ENCODE measurements around the gene KLHL26. TPM values are rescaled to one million over a fixed set of nuclear protein-coding genes. Genes with fewer than 3 reads are reported as not detected.

The KLHL26 gene
- total RNA-seq, 1 experiment from 2014 or later: 3.7 TPM

- Histone ChIP-seq H3K4me2 (ENCODE audit: low read depth, low read length, poor library complexity, severe bottlenecking) (peak overlapping the region; percentile 73), H3K9me3 (ENCODE audit: low read length) (no peaks in the 10 kb centered on the region), H3K4me1 (ENCODE audit: low read length) (peaks cover 17% of the 10 kb centered on the region), H3K79me2 (ENCODE audit: low read length) (peaks cover 8% of the 10 kb centered on the region; the same call in 1 of the 2 replicates), H2AFZ (ENCODE audit: low read length) (no peak overlapping the region), H4K20me1 (ENCODE audit: insufficient read depth, low read depth, low read length) (peaks cover 8% of the 10 kb centered on the region), H3K36me3 (ENCODE audit: insufficient read depth, low read length) (no peaks in the 10 kb centered on the region), H3K27ac (ENCODE audit: low read length) (no peak overlapping the region), H3K9ac (ENCODE audit: low read length) (peak overlapping the region; percentile 78), H3K27me3 (ENCODE audit: low read length) (no peaks in the 10 kb centered on the region), H3K4me3 (ENCODE audit: low read length) (peak overlapping the region; percentile 91), H3K9me2 (replicated peaks; ENCODE audit: insufficient read depth, low read length) (no peaks in the 10 kb centered on the region)
- DNase-seq: no peak
Measured at GRCh38 chr19:18683958-18684641, 47.3 kb downstream of the KLHL26 start.

DNA sequence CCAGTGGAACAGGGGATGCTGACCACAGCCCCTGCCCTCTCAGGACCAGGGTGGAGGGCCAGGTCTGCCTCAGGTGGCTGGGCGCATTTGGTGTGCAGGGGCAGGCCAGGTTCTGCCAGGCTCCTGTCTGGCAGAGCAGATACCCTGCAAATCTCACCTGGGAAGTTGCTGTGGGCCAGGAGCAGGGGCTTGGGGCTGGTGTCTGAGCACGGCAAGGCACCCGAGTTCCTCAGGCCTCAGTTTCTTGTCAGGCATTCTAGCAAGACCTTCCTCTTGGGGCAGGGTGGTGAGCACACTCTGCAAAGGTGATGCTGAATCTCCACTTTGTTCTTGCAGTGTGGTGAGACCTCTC, 47.8 kb downstream of the KLHL26 start:
- H3K9me2 ChIP-seq (replicated peaks; ENCODE audit: insufficient read depth, low read length): no peaks in the 10 kb centered on the region
- H3K36me3 ChIP-seq (ENCODE audit: insufficient read depth, low read length): no peaks in the 10 kb centered on the region
- H2AFZ ChIP-seq (ENCODE audit: low read length): no peak overlapping the region
- H4K20me1 ChIP-seq (ENCODE audit: insufficient read depth, low read depth, low read length): peaks cover 8% of the 10 kb centered on the region
- H3K9me3 ChIP-seq (ENCODE audit: low read length): no peaks in the 10 kb centered on the region
- peaks cover 8% of the 10 kb centered on the region; the same call in 1 of the 2 replicates for H3K79me2 ChIP-seq (ENCODE audit: low read length)
- no peak overlapping the region for H3K27ac ChIP-seq (ENCODE audit: low read length)
- peak overlapping the region; percentile 78 for H3K9ac ChIP-seq (ENCODE audit: low read length)
- no peaks in the 10 kb centered on the region for H3K27me3 ChIP-seq (ENCODE audit: low read length)
- H3K4me3 ChIP-seq (ENCODE audit: low read length): no peak overlapping the region; the same call in 1 of the 2 replicates
- H3K4me1 ChIP-seq (ENCODE audit: low read length): peaks cover 17% of the 10 kb centered on the region
- no peak for DNase-seq
- H3K4me2 ChIP-seq (ENCODE audit: low read depth, low read length, poor library complexity, severe bottlenecking): peak overlapping the region; percentile 73

DNA sequence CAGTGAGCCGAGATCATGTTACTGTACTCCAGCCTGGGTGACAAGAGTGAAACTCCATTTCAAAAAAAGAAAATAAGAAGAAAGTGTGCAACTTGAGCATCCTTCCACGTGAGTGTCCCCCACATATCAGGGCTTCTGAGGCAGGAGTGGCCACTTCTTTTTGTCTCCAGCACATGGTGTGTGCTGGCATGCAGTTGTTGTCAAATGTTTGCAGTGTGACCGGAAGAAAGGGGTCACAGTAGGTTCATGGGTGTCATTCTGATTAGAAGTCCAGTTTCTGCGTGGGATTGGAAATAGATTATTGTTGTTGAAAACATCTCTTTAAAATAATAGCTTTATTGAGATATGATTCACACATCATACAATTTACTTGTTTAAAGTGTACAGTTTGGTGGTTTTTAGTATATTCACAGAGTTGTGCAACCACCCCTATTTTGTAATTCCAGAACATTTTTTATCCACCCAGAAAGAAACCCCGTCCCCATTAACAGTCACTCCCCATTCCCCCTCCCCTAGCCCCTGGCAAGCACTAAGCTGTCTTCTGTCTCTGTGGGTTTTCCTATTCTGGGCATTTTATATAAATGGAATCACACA, 48.9 kb downstream of the KLHL26 start:
- H3K9me3 ChIP-seq (ENCODE audit: low read length): no peaks in the 10 kb centered on the region
- no peak overlapping the region for H2AFZ ChIP-seq (ENCODE audit: low read length)
- no peaks in the 10 kb centered on the region for H3K9me2 ChIP-seq (replicated peaks; ENCODE audit: insufficient read depth, low read length)
- H3K4me3 ChIP-seq (ENCODE audit: low read length): no peak overlapping the region
- H3K4me2 ChIP-seq (ENCODE audit: low read depth, low read length, poor library complexity, severe bottlenecking): no peak overlapping the region
- H3K36me3 ChIP-seq (ENCODE audit: insufficient read depth, low read length): no peaks in the 10 kb centered on the region
- H3K79me2 ChIP-seq (ENCODE audit: low read length): peaks cover 8% of the 10 kb centered on the region; the same call in 1 of the 2 replicates
- no peaks in the 10 kb centered on the region for H3K27me3 ChIP-seq (ENCODE audit: low read length)
- H3K4me1 ChIP-seq (ENCODE audit: low read length): peaks cover 17% of the 10 kb centered on the region
- DNase-seq: no peak
- no peak overlapping the region for H3K9ac ChIP-seq (ENCODE audit: low read length)
- H3K27ac ChIP-seq (ENCODE audit: low read length): no peak overlapping the region
- peaks cover 13% of the 10 kb centered on the region for H4K20me1 ChIP-seq (ENCODE audit: insufficient read depth, low read depth, low read length)

- H3K27ac ChIP-seq (ENCODE audit: low read length): no peak overlapping the region
- H2AFZ ChIP-seq (ENCODE audit: low read length): no peak overlapping the region
- no peaks in the 10 kb centered on the region for H3K27me3 ChIP-seq (ENCODE audit: low read length)
- peaks cover 13% of the 10 kb centered on the region for H4K20me1 ChIP-seq (ENCODE audit: insufficient read depth, low read depth, low read length)
- DNase-seq: no peak
- no peak overlapping the region for H3K4me3 ChIP-seq (ENCODE audit: low read length)
- H3K9ac ChIP-seq (ENCODE audit: low read length): no peak overlapping the region
- no peak overlapping the region for H3K4me2 ChIP-seq (ENCODE audit: low read depth, low read length, poor library complexity, severe bottlenecking)
- no peaks in the 10 kb centered on the region for H3K36me3 ChIP-seq (ENCODE audit: insufficient read depth, low read length)
- peaks cover 13% of the 10 kb centered on the region for H3K4me1 ChIP-seq (ENCODE audit: low read length)
- peaks cover 8% of the 10 kb centered on the region; the same call in 1 of the 2 replicates for H3K79me2 ChIP-seq (ENCODE audit: low read length)
- no peaks in the 10 kb centered on the region for H3K9me3 ChIP-seq (ENCODE audit: low read length)
- no peaks in the 10 kb centered on the region for H3K9me2 ChIP-seq (replicated peaks; ENCODE audit: insufficient read depth, low read length)
Measured at GRCh38 chr19:18687740-18688465, 51.1 kb downstream of the KLHL26 start.

- Histone ChIP-seq H3K9me2 (replicated peaks; ENCODE audit: insufficient read depth, low read length) (no peaks in the 10 kb centered on the region), H4K20me1 (ENCODE audit: insufficient read depth, low read depth, low read length) (peaks cover 36% of the 10 kb centered on the region), H3K79me2 (ENCODE audit: low read length) (no peaks in the 10 kb centered on the region), H3K27ac (ENCODE audit: low read length) (no peak overlapping the region), H3K36me3 (ENCODE audit: insufficient read depth, low read length) (no peaks in the 10 kb centered on the region), H3K9me3 (ENCODE audit: low read length) (no peaks in the 10 kb centered on the region), H2AFZ (ENCODE audit: low read length) (no peak overlapping the region), H3K9ac (ENCODE audit: low read length) (no peak overlapping the region), H3K4me2 (ENCODE audit: low read depth, low read length, poor library complexity, severe bottlenecking) (no peak overlapping the region), H3K4me1 (ENCODE audit: low read length) (peaks cover 20% of the 10 kb centered on the region), H3K27me3 (ENCODE audit: low read length) (no peaks in the 10 kb centered on the region), H3K4me3 (ENCODE audit: low read length) (no peak overlapping the region)
- no peak for DNase-seq
Measured at GRCh38 chr19:18696023-18696422, 59.2 kb downstream of the KLHL26 start.

GRCh38 chr19:18697680-18698079, 60.9 kb downstream of the KLHL26 start:
- H3K4me2 ChIP-seq (ENCODE audit: low read depth, low read length, poor library complexity, severe bottlenecking): no peak overlapping the region
- no peaks in the 10 kb centered on the region for H3K9me3 ChIP-seq (ENCODE audit: low read length)
- H2AFZ ChIP-seq (ENCODE audit: low read length): no peak overlapping the region
- no peaks in the 10 kb centered on the region for H3K9me2 ChIP-seq (replicated peaks; ENCODE audit: insufficient read depth, low read length)
- no peaks in the 10 kb centered on the region for H3K27me3 ChIP-seq (ENCODE audit: low read length)
- H3K27ac ChIP-seq (ENCODE audit: low read length): no peak overlapping the region
- DNase-seq: no peak
- no peak overlapping the region for H3K4me3 ChIP-seq (ENCODE audit: low read length)
- no peaks in the 10 kb centered on the region for H3K79me2 ChIP-seq (ENCODE audit: low read length)
- no peaks in the 10 kb centered on the region for H3K36me3 ChIP-seq (ENCODE audit: insufficient read depth, low read length)
- H4K20me1 ChIP-seq (ENCODE audit: insufficient read depth, low read depth, low read length): peaks cover 39% of the 10 kb centered on the region
- H3K9ac ChIP-seq (ENCODE audit: low read length): no peak overlapping the region
- H3K4me1 ChIP-seq (ENCODE audit: low read length): peaks cover 25% of the 10 kb centered on the region

- H4K20me1 ChIP-seq (ENCODE audit: insufficient read depth, low read depth, low read length): peaks cover 39% of the 10 kb centered on the region
- H3K4me2 ChIP-seq (ENCODE audit: low read depth, low read length, poor library complexity, severe bottlenecking): no peak overlapping the region
- H3K4me1 ChIP-seq (ENCODE audit: low read length): peaks cover 25% of the 10 kb centered on the region
- no peak overlapping the region for H3K9ac ChIP-seq (ENCODE audit: low read length)
- no peak overlapping the region for H2AFZ ChIP-seq (ENCODE audit: low read length)
- no peaks in the 10 kb centered on the region for H3K27me3 ChIP-seq (ENCODE audit: low read length)
- no peaks in the 10 kb centered on the region for H3K9me2 ChIP-seq (replicated peaks; ENCODE audit: insufficient read depth, low read length)
- H3K36me3 ChIP-seq (ENCODE audit: insufficient read depth, low read length): no peaks in the 10 kb centered on the region
- H3K9me3 ChIP-seq (ENCODE audit: low read length): no peaks in the 10 kb centered on the region
- H3K27ac ChIP-seq (ENCODE audit: low read length): no peak overlapping the region
- no peak for DNase-seq
- no peaks in the 10 kb centered on the region for H3K79me2 ChIP-seq (ENCODE audit: low read length)
- no peak overlapping the region for H3K4me3 ChIP-seq (ENCODE audit: low read length)
Measured at GRCh38 chr19:18698321-18699167, 61.7 kb downstream of the KLHL26 start.

Measured in Karpas-422 (cell line).